ENCODE data around the gene THSD7A.

Gene THSD7A

DNA sequence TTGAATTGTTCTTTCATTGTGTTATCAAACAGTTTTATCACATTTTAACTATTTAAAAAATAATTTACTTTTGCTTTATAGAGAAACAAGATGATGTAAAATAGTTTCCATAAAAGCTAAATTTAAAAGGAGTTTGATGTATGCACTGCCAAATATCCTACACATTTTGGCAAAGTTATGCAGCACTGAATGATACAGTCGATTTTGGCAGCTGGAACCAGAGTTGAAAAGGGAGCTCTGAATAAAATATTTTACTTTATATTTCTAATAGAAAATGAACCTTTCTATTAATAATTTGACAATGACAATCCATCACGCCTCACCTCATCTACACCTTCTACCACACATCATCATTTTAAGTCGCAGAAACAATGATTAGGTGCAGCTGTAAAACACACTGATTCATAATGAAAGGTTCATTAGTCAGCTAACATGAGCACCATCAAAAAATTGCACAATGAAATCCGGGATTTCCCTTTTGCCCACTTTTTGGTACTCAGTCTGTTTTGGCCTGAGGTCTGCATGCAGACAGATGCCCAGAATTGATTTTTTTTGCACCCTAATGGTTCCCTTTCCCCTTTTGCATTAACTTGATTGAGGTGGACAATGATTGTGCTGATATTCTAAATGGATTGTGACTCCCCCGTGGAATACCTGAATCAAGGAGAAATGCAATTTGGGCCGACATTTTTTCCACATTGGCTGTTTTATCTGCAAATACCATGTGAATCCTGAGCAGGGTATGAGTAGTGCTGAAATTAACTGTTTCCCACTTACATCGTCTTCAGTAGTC lies 105.8 kb downstream of the THSD7A start:
- H3K27ac ChIP-seq: no peak overlapping the region

GRCh38 chr7:11716185-11716584 lies 115.8 kb downstream of the THSD7A start:
- TF ChIP-seq, protein P1, sequence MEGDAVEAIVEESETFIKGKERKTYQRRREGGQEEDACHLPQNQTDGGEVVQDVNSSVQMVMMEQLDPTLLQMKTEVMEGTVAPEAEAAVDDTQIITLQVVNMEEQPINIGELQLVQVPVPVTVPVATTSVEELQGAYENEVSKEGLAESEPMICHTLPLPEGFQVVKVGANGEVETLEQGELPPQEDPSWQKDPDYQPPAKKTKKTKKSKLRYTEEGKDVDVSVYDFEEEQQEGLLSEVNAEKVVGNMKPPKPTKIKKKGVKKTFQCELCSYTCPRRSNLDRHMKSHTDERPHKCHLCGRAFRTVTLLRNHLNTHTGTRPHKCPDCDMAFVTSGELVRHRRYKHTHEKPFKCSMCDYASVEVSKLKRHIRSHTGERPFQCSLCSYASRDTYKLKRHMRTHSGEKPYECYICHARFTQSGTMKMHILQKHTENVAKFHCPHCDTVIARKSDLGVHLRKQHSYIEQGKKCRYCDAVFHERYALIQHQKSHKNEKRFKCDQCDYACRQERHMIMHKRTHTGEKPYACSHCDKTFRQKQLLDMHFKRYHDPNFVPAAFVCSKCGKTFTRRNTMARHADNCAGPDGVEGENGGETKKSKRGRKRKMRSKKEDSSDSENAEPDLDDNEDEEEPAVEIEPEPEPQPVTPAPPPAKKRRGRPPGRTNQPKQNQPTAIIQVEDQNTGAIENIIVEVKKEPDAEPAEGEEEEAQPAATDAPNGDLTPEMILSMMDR (IDR thresholded peaks at IDR 0.05): no peak
- TF ChIP-seq ZFX (IDR thresholded peaks at IDR 0.05; ENCODE audit: borderline replicate concordance): no peak
- no peak overlapping the region for H3K27ac ChIP-seq

More for the DNA sequence above, 105.8 kb downstream of the THSD7A start:
- TF ChIP-seq, protein P1 (IDR thresholded peaks at IDR 0.05): no peak
- no peak for TF ChIP-seq ZFX (IDR thresholded peaks at IDR 0.05; ENCODE audit: borderline replicate concordance)

DNA sequence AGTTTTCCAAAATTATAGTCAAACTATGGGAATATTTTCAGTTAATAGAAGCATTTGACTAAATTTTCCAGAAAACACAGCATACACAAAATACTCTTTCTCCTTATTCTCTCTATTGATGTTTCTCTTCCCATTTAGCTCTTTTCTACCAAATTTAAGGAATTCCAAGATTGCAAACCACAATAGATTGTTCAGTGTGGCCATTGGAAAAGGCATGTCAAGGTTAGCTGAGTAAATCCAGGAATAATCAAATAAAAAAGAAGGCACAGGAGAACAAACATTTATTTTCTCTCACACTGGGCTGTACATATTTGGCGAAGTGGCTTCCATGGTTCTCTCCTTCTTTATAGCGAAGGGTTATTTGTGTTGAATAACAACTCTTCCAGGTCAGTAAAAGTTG lies 117.3 kb downstream of the THSD7A start:
- no peak overlapping the region for H3K27ac ChIP-seq
- TF ChIP-seq ZFX (IDR thresholded peaks at IDR 0.05; ENCODE audit: borderline replicate concordance): no peak
- TF ChIP-seq, protein P1 (IDR thresholded peaks at IDR 0.05): no peak

DNA sequence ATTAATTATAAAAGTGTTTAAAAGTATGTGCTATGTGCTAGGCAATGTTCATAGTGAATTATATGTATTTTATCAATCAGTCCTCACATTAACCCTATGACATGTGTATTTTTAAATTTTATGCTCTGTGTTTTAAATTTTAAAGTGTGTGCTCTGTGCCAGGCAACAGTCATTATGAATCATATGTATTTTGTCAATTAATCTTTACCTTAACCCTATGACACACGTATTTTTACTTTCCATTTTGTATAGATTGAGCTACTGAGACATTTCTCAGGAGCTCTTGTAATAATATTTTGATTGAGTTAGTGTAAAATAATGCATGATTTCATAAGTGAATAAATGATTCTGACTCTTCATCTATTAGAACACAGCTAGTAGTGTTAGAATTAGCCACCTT lies 117.8 kb downstream of the THSD7A start:
- H3K27ac ChIP-seq: no peak overlapping the region
- no peak for TF ChIP-seq ZFX (IDR thresholded peaks at IDR 0.05; ENCODE audit: borderline replicate concordance)
- TF ChIP-seq, protein P1 (IDR thresholded peaks at IDR 0.05): no peak

DNA sequence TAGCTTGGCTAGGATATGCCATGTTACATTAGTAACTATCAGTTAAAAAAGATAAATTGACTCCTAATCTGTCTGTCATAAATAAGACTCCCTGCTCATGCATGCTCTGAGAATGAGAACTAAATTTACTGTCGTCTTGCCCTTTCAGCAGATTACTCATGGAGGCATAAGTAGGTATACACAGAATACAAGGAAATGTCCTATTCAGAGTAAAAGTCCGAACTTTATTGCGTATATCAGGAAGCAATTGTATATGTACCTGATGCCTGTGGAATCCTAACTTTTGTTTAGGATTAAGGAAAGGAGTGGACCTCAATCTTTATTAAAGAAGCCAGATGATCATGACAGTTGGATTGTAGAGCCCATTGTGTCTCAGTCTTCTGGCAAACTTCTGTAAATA lies 118.6 kb downstream of the THSD7A start:
- TF ChIP-seq, protein P1 (IDR thresholded peaks at IDR 0.05): no peak
- H3K27ac ChIP-seq: no peak overlapping the region

DNA sequence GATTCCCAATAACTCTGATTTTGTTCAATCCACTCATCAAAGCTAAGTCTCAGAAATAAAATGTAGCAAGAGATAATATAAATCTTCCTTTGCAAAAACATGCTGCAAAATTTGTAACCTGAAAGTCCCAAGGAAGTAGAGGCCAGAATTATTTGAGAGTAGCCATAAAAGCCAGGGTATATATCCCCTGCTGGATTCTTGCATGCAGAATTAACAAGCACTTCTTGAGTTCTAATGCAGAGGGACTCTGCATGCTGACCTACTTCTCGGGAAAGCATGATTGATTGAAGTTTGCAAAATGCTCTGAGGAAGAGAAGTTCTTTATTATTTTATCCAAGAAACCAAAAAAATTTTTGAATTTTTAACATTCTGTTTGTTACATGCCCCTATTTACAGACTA lies 121.6 kb downstream of the THSD7A start:
- no peak for TF ChIP-seq ZFX (IDR thresholded peaks at IDR 0.05; ENCODE audit: borderline replicate concordance)
- TF ChIP-seq, protein P1 (IDR thresholded peaks at IDR 0.05): no peak

DNA sequence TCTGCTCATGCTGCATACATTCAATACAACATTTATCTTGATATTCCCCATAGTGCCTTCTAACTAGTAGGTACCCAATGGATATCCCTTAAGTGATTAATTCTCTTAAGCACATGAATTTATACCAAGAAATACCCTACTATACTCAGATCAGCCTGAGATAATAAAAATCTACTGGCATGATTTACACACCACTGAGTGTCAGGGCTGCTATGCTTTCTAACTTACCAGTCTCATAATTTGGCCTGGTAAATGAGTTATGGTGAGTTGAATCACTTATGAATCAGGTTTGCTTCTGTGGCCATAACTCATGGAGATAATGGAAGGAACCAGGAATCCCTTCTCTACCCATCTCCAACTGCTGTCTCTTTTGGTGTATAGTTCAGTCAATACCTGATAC lies 122.8 kb downstream of the THSD7A start:
- TF ChIP-seq, protein P1 (IDR thresholded peaks at IDR 0.05): no peak
- TF ChIP-seq ZFX (IDR thresholded peaks at IDR 0.05; ENCODE audit: borderline replicate concordance): no peak
- no peak overlapping the region for H3K27ac ChIP-seq

More for the DNA sequence above, 121.6 kb downstream of the THSD7A start:
- no peak overlapping the region for H3K27ac ChIP-seq

Data from 22Rv1 (cell line).